HG02938 (cell line): Measurements from ENCODE around the gene UBD.

Experiments
- ATAC-seq: cut with Tn5 transposase; IDR thresholded peaks from one replicate; pipeline ENCODE4 v1.9.1; 2021; ENCODE audit warnings: mild to moderate bottlenecking, moderate library complexity; ENCODE audit not compliant: unreplicated experiment

UBD gene

DNA sequence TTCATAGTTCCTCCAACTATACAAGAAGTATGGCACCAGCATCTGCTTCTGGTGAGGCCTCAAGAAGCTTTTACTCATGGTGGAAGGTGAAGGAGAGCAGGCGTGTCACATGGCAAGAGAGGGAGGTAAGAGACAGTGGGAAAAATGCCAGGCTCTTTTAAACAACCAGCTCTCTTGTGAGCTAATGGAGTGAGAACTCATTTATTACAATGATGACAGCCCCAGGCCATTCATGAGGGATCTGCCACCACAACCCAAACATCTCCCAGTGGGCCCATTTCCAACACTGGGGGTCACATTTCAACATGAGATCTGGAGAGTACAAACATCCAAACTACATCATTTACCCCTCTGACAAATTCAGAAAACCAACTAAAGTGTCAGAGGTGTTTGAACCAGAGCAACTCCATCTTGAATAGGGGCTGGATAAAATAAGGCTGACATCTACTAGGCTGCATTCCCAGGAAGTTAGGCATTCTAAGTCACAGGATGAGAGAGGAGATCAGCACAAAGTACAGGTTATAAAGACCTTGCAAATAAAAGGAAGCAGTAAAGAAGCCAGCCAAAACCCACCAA, 2.2 kb upstream of the UBD start:
- ATAC-seq: no peak

- no peak for ATAC-seq
These were observed 1.6 kb upstream of the UBD start for GRCh38 chr6:29561091-29561490.

- no peak for ATAC-seq
These were observed 973 bp downstream of the UBD start for GRCh38 chr6:29558439-29559079.

DNA sequence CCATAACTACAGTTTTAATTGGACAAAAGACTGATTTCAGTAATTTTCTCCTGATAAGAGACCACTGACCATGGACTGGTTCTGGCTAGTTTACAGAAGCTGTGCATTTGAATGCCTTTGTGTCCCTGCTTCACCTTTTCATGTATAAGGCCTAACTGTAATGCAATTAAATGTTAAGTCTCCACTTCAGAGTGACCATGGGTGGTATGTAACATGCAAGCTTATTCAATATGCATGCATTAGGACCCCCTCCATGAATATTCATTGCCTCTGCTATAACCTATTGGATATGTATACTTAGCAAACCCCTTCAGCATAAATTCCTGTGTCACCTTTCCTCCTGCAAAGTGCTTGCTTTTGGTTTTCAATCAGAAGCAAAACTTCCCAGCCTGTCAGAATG, 2.2 kb downstream of the UBD start:
- no peak for ATAC-seq

DNA sequence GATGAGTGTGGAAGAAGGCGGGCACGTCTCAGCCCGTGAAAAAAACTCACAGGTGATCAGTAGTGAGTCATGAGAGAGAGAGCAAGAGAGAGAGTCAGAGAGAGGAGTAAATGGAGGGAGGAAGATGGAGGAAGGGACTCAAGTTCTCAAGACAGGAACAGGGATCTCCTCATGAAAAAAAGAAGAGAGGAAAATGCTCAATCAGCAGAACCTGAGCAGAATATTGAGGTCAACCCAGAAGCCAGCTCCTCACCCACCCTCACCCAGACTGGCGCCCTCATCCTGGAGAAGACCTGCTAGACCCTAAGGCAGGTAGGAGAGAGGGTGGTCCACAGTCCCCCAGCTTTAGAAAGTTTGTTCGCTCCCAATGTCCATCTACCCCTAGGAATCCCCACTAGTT, 4.8 kb downstream of the UBD start:
- ATAC-seq: no peak

GRCh38 chr6:29553268-29554057, 6.1 kb downstream of the UBD start:
- peak; percentile 46 for ATAC-seq

- peak; percentile 92 for ATAC-seq
These were observed 7.0 kb downstream of the UBD start for GRCh38 chr6:29552512-29553051.

GRCh38 chr6:29547573-29547972, 12.0 kb downstream of the UBD start:
- ATAC-seq: no peak

DNA sequence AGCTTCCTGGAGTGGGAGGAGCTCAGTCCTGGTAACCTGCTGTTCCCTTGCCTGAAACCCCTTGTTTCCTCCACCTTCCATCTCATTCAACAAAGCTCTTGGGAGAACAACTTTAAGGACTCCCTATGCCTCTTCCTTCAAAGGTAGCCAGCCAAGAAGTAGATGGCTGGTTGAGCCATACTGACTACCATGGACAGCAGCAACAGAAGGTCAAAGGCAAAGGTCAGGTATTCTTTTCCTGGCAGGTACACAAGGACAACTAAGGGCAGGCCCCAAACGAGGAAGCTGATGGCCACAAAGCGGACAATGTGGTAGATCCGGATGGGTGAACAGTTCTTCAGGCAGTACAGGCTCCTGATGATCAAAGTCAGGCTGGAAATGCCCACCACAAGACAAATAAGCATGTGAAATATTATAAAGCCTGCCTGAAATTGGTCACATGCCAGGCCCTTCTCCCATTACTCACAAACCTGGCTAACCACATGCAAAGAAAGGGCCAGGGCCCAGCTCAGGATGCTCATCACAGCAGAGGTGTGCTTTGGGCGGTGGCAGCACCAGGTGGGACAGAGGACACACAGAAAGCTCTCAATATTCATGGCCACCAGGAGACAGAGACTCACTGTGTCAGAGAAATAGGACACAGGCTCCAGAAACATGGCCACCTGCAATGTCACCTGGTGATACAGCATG, 21.7 kb downstream of the UBD start:
- ATAC-seq: no peak

GRCh38 chr6:29532320-29532951, 27.1 kb downstream of the UBD start:
- no peak for ATAC-seq

DNA sequence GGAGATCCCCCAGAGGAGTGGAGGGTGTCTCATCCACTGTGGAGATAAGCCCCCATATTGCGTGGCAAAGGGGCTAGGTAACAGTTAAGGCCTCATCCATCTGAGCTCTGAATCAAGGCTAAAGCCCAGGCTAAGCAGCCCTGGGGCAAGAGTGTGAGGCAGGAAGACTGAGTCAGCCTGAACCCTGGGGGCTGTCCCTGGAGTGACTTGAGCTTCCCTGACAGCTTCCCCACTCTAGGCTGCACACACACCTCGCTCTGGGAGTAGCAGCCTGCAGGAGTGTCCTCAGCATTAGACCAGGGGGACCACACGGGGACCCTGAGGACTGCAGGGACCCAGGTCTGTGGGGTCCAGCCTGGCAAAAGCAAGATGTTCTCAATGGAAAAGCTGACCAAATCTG, 27.9 kb downstream of the UBD start:
- ATAC-seq: no peak

- no peak for ATAC-seq
These were observed 28.7 kb downstream of the UBD start for GRCh38 chr6:29530671-29531310.

- ATAC-seq: no peak
These were observed 29.6 kb downstream of the UBD start for GRCh38 chr6:29529956-29530355.

DNA sequence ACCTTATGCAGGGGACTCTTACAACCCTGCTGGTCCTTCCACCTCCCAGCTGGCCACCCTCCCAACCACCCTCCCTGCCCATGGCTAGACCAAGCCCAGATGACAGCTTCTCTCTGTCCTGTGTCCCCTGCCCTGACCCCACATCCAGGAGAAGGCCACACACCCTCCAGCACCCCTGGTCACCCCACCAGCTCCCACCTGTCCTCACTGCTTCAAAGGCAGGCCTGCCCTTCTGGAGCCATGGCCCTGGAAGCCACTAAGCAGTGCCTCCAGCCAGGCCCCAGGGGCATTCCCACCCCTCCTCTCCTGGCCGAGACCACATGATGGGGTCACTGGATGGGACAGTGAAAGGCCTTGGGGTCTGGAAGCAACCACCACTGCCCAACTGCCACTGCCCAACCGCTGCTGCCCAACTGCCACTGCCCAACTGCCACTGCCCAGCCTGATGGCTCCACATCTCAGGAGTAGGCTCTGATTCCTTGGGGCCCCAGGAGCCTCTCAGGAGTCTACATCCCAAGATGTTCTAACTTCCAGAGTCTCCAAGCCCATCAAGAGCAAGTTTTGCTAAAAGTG, 30.5 kb downstream of the UBD start:
- no peak for ATAC-seq

GRCh38 chr6:29528300-29528931, 31.1 kb downstream of the UBD start:
- no peak for ATAC-seq

DNA sequence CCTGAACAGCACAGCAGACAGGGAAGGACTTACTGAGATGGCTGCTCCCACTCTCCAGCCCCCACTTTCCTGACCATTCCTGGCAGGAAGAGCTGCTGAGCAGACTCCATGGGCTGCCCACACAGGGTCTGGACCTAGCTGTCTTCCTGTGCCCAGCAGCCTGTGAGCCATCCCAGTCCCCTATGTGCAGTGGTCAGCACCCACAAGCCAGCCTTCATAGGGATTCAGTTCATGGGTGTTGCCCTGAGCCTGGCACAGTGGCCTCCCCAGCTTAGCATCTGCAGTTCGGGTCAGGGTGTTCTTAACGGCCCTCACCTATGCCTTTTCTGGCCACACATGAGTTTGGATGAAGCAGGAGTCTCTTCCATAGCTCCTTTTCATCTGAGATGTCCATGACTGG, 32.0 kb downstream of the UBD start:
- no peak for ATAC-seq

- no peak for ATAC-seq
These were observed 32.4 kb downstream of the UBD start for GRCh38 chr6:29527126-29527525.

GRCh38 chr6:29525311-29525639, 34.3 kb downstream of the UBD start:
- ATAC-seq: no peak

- no peak for ATAC-seq
These were observed 34.9 kb downstream of the UBD start for GRCh38 chr6:29524444-29525310.
